GM19467 (cell line): ENCODE measurements around the gene POLR2A.

ENCODE experiments used
- ATAC-seq: cut with Tn5 transposase; IDR thresholded peaks from one replicate; pipeline ENCODE4 v1.9.1; 2021; ENCODE audit warnings: mild to moderate bottlenecking, moderate library complexity; ENCODE audit not compliant: unreplicated experiment

Gene POLR2A

GRCh38 chr17:7502171-7502847, 18.1 kb downstream of the POLR2A start:
- no peak for ATAC-seq

- ATAC-seq = no peak
These were observed 18.8 kb downstream of the POLR2A start for GRCh38 chr17:7502987-7503386.

- no peak for ATAC-seq
These were observed 19.4 kb downstream of the POLR2A start for GRCh38 chr17:7503521-7503920.

- no peak for ATAC-seq
These were observed 24.0 kb downstream of the POLR2A start for GRCh38 chr17:7508145-7508544.

GRCh38 chr17:7508846-7509245, 24.7 kb downstream of the POLR2A start:
- ATAC-seq = no peak

GRCh38 chr17:7509937-7510336, 25.8 kb downstream of the POLR2A start:
- ATAC-seq = no peak

GRCh38 chr17:7511108-7511507, 26.9 kb downstream of the POLR2A start:
- ATAC-seq = no peak

- no peak for ATAC-seq
These were observed 27.9 kb downstream of the POLR2A start for GRCh38 chr17:7512105-7512504.

- ATAC-seq = no peak
These were observed 28.8 kb downstream of the POLR2A start for GRCh38 chr17:7512824-7513540.

GRCh38 chr17:7513850-7514419, 29.8 kb downstream of the POLR2A start:
- no peak for ATAC-seq

- ATAC-seq = no peak
These were observed 31.9 kb downstream of the POLR2A start for GRCh38 chr17:7515911-7516610.

- ATAC-seq = no peak
These were observed 38.9 kb downstream of the POLR2A start for GRCh38 chr17:7523033-7523432.

- ATAC-seq = no peak
These were observed 44.7 kb downstream of the POLR2A start for GRCh38 chr17:7528842-7529241.

GRCh38 chr17:7530023-7530900, 46.1 kb downstream of the POLR2A start:
- ATAC-seq = no peak

- no peak for ATAC-seq
These were observed 53.9 kb downstream of the POLR2A start for GRCh38 chr17:7538050-7538449.

GRCh38 chr17:7538891-7539545, 54.9 kb downstream of the POLR2A start:
- no peak for ATAC-seq

GRCh38 chr17:7541074-7541621, 57.0 kb downstream of the POLR2A start:
- ATAC-seq = no peak

- ATAC-seq = no peak
These were observed 60.7 kb downstream of the POLR2A start for GRCh38 chr17:7544911-7545310.

- ATAC-seq = no peak
These were observed 64.6 kb downstream of the POLR2A start, which contains the start of gene TNFSF12 for GRCh38 chr17:7548585-7549400. Gene TNFSF12 (plus strand): TSS chr17:7549058. CDS start chr17:7549154, 96 bp downstream.
